Kidney glomerular epithelial cell (primary cell): ENCODE data around the gene DLGAP1.
A peak's percentile ranks its signal among the peaks of the same experiment; 100 is the strongest.
"Not testable (repeated sequence)": the region's sequence is repeated elsewhere in the genome, so short reads cannot be mapped to it uniquely, and the experiment has no call there.

Experiments
- DNase-seq: peaks from one replicate; lab custom pipeline; 2025; lab: John Stamatoyannopoulos, UW

The DLGAP1 gene

GRCh38 chr18:3498698-3499471, 956.2 kb downstream of the DLGAP1 start:
- no peak for DNase-seq

DNA sequence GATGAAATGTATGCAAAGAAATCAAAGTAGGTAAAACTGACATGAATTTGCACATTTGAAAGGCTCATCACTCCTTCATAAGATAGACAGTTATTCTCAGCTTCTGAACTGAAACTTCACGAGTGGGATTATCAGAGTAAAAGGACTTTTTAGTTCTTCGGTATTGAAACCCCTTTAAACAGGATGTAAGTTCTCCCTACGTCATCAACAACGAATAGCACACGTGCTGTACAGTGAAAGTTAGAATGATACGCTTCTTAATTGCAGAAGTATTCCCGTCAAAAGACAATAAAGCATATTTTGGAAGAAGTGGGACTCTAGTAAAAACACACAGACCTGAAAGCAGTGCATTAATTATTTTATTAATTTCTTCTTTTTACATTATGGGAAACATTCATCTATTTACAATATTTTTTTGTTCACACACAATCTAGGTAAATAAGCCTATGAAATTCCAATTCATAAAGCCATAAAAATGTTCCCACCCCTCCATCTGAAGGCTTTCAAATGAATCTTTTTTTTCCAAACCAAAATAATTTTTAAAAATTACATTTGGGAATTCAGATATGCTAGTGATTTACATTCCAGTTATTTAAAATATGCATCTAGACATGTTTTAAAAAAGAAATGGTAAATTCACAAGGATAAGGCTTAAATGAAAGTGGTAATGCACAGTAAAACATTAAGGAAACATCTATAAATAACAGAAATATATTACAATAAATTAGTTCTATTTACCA, 959.2 kb downstream of the DLGAP1 start:
- no peak for DNase-seq

- DNase-seq = no peak
Measured at GRCh38 chr18:3494569-3494968, 960.5 kb downstream of the DLGAP1 start.

DNA sequence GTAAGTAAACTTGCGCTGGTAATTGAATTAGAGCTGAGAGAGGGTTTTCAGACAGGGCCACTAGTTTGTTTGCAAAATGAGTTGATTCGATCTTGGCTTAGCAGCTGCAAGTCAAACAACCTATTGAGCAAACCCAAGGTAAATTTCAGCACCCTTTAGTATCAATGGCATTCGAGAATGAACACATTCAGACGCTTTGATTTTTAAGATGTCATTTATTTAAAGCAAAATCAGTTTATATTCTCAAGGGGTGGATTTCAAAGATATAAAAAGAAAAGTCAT, 960.9 kb downstream of the DLGAP1 start:
- DNase-seq = no peak

DNA sequence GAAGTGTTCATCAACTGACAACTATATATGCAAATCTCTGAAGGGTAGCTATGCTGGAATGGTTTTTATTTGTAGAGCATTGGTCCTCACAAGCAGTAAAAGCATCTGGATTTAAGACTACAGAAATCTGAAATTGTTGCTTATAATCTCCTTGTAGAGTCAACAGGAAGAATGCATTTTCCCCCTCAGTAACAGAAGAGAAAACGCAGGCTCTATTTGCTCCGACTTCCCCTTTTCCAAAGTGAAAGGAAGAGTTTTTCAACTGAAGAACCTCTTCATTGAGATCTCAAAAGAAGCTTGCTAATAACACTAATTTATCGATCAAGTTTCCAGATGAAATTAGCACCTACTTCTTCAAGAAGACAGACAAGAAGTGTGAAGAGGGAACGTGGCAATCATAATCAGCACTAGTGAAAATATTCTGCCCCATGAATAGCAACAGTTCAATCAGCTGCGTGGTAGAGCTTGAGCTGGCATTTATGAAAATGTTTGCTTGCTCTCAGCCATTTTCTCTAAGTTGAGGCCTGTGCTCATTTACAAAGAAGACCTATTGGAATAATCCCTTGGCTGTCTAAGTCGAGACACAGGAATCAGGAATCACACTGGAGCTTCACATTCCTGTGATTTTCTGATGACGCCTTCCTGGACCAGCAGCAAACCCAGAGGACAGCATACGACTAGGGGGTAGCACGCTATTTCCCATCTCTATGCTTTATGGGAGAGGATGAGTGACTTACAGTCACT, 961.4 kb downstream of the DLGAP1 start:
- no peak for DNase-seq

DNA sequence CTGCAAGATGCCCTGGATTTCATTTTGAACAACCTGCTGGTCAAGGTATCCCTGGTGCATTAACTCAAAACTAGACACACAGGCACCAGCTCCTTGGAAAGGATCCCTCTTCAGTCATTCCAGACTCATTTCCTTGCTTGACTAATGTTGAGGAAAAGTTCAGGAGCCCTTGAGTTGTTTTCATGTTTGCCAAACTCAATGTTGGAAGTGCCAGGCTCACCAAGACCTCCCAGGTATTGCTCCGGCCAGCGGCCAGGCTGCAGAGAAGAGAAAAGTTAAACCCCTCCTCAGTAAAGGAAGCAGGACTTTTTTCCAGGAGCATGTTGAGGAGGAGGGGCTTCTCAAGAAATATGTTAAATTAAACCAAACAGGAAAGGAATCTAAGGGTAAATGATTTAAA, 962.4 kb downstream of the DLGAP1 start:
- DNase-seq = no peak

DNA sequence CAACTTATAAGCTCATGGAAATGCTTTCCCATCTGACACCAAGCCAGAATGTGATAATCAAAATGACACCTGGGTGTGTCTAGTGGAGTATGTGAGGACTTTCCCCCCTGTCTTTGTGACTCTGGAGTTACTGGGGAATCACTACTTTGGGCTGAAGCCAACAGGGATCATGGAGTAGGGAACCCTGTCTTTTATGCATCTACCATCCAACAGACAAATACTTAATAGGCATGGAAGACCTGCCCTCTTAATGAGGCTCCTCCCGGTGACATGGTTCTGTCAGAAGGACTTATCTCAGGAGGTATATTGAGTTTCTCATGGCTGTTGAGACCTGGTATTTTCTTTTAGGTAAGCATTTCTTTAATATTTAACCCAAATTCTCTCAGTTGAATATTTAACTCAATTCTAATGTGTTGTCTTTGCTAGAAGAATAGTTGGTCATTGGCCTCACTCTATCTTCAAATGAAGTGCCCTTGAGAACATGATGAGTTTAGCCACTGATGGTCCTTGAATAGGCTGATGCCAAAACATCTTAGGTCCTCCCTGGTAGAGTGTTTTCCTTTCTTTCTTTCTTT, 963.0 kb downstream of the DLGAP1 start:
- DNase-seq = peak; percentile 47

DNA sequence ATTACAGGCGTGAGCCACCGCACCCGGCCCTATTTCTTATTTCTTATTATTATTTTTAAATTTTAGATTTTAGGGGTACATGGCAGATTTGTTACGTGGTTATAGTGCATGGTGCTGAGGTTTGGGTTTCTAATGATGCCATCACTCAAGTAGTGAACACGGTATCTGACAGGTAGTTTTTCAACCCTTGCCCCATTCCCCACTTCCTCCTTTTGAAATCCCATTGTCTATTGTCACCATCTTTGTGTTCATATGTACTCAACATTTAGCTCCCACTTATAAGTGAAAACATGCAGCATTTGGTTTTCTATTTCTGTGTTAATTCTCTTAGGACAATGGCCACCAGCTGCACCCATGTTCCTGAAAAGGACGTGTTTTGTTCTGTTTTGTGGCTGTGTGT, 965.6 kb downstream of the DLGAP1 start:
- DNase-seq = no peak

DNA sequence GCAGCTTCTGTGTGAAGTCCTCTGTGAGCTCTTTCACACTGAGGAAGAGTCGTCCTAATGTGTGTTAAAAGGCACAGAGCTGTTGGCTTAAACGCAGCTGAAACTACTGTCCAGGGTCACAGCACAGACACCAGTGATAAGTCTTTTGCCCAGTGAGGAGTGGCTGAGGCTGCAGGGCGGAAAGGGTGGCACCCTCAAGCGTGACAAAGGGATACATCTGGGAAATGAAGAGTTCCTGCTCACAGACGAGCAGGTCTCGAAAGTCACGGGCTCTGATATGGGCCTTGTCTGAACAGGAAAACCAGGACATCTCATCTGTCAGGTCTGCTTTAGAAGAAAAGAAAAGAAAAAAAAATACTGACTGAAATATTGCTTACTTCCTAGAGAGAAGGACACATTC, 968.6 kb downstream of the DLGAP1 start:
- no peak for DNase-seq

GRCh38 chr18:3485153-3486149, 969.7 kb downstream of the DLGAP1 start:
- DNase-seq = peak; percentile 50

DNA sequence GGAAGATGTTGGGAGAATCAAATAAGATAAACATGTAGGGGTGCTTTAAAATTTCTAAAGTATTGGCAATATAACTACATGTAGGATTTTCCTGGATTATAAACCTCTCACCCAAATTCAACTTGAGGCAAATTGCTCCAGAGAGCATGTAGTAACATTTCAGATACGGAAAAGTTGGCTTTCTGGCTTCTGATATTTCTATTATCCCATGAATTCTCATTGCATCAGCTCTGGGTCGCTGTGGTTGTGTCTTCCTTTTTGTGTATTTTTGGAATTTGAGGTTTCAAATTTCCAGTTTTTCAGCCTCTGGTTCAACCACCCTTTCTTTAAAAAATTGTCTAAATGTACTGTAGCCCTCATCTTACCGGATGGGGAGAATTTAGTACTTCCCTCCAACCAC, 972.8 kb downstream of the DLGAP1 start:
- no peak for DNase-seq

- DNase-seq = no peak
Measured at GRCh38 chr18:3481696-3482210, 973.4 kb downstream of the DLGAP1 start.

- no peak for DNase-seq
Measured at GRCh38 chr18:3480827-3481573, 974.1 kb downstream of the DLGAP1 start.

GRCh38 chr18:3479978-3480509, 975.1 kb downstream of the DLGAP1 start:
- DNase-seq = no peak

GRCh38 chr18:3478262-3478978, 976.7 kb downstream of the DLGAP1 start:
- no peak for DNase-seq

GRCh38 chr18:3472681-3473544, 982.2 kb downstream of the DLGAP1 start:
- DNase-seq = no peak

- not testable (repeated sequence) for DNase-seq
Measured at GRCh38 chr18:3472121-3472520, 983.0 kb downstream of the DLGAP1 start.

DNA sequence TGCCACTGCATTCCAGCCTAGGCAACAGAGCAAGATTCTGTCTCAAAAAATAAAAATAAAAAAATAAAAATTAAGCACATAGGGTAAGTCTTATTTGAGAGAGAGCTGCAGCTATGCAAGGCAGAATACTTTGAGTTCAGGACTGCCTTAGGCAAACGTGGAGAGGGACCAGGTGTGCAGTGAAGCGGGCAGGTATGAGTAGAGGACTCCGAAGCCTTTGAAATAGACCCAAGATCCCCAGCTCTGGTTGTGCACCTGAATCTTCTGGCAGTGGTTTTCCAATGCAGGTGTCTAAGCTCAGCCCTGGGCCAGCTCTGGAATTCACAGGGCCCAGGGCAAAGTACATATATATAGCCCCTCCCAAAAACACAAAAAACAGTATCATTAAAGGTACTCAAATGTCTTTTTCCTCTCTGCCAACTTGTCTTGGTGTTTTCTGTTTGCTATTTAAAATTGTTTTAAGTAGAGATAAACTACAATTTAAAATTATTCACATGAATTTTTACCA, 983.9 kb downstream of the DLGAP1 start:
- DNase-seq = no peak
